ENCODE data around the gene RBM8A. TPM values are rescaled to one million over a fixed set of nuclear protein-coding genes. Genes with fewer than 3 reads are reported as not detected.

RBM8A gene
- total and polyA plus RNA-seq, 9 of the 15 experiments (the other 6 are each of a cell fraction or from before 2014, with no cell fraction given) = 215 to 1,035 (median 291) TPM

DNA sequence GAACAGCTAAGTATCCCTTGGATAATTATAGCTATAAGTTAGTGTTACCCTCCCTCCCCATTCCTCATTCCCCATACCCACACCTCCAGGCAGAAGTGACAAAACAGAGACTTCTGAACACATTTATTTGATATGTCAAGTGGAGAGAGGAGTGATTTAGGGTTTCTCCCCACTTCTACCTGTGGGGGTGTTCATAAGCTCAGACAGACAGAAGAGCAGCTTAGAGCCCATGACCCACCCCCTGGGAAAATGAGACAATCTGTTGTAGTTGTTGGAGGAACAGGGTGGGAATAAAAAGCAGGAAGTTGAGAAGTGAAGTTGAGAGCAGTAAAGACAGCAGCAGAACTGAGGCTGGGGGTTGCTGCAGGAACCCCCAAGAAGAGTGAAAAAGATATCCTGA lies 32.0 kb upstream of the RBM8A start:
- Histone ChIP-seq H3K9me1 (ENCODE audit: control insufficient read depth, insufficient read depth, low read length) (no peaks in the 10 kb centered on the region), H3K4me3 (no peak overlapping the region), H3K27me3 (ENCODE audit: control insufficient read depth in 2 of 2, insufficient read depth in 2 of 2, low read length in 2 of 2) (no peaks in the 10 kb centered on the region; a peak in 1 of 5 replicates), H3K36me3 (ENCODE audit: control insufficient read depth, insufficient read depth, low read length) (no peaks in the 10 kb centered on the region), H2AFZ (ENCODE audit: low read depth, low read length) (no peak overlapping the region), H4K20me1 (replicated peaks; ENCODE audit: control insufficient read depth, insufficient read depth, low read length) (no peaks in the 10 kb centered on the region), H3K4me2 (ENCODE audit: insufficient read depth, low read length) (no peak overlapping the region), H3K79me2 (ENCODE audit: control insufficient read depth, insufficient read depth, low read length) (peaks cover 33% of the 10 kb centered on the region), H3K27ac (ENCODE audit: extremely low read depth, low read depth, low read length) (no peak overlapping the region), H3K4me1 (replicated peaks in 1 of 2; ENCODE audit: control insufficient read depth in 2 of 2, insufficient read depth in 2 of 2, low read length in 2 of 2) (peaks cover 38 to 39% of the 10 kb centered on the region in 2 experiments; a peak in 4 of 5 replicates), H3K9me3 (replicated peaks; ENCODE audit: control insufficient read depth, insufficient read depth, low read depth, low read length) (no peaks in the 10 kb centered on the region), H3K9ac (ENCODE audit: insufficient read depth in 1 of 2, low read depth in 2 of 2, low read length in 2 of 2) (no peak overlapping the region)
- ATAC-seq (no peak), DNase-seq (ENCODE audit: extremely low read depth in 1 of 4, low spot score in 3 of 4) (no peak), FAIRE-seq (no peak)
- CTCF ChIA-PET (ENCODE audit: low intra/inter-chr PET ratio) = no interaction called here
- in situ Hi-C loops (cut with MboI) (no loop called here), intact Hi-C loops (cut with micrococcal nuclease) (no loop called here)
- POLR2A ChIA-PET = interaction anchor here (0.9 to 2.7 kb wide), 2 partner anchors 79 to 99 kb away, joined by 5 to 17 read pairs; no protein-coding TSS in a partner anchor
- BruUV-seq (replicated peaks) = no TSS peak
- TF ChIP-seq PRDM10 (IDR thresholded peaks at IDR 0.05; ENCODE audit: partially characterized antibody) = peak; percentile 60
- TF ChIP-seq NONO (IDR thresholded peaks at IDR 0.05; ENCODE audit: low read depth in 2 of 2, low read length in 1 of 2) = no peak

All from K562 (cell line).